Lung (tissue), 12 donors: ENCODE data around the gene RFX8. TPM values are rescaled to one million over a fixed set of nuclear protein-coding genes. Genes with fewer than 3 reads are reported as not detected.

Source experiments
- ATAC-seq: fragments of 200-7000 bp; cut with Tn5 transposase; one replicate; pipeline ENCODE4 v1.9.1; 2020; ENCODE audit warnings: moderate number of reproducible peaks; ENCODE audit not compliant: insufficient read depth, low FRiP score
- DNase-seq, 3 donors: peaks; one replicate each; pipeline ENCODE4 v3.0.0-alpha.2; 2013 to 2017
- H3K27ac ChIP-seq, 2 donors: one replicate each; pipeline ENCODE4 v1.5.1; 2013; ENCODE audit warnings: mild to moderate bottlenecking in 2 of 2, moderate library complexity in 2 of 2, control low read depth in 1 of 2, inconsistent platforms in 1 of 2, low read depth in 1 of 2, low read length in 1 of 2
- H3K27me3 ChIP-seq, 3 donors: one replicate each; pipeline ENCODE4 v1.5.1; 2013; ENCODE audit warnings: low read length in 2 of 3; ENCODE audit not compliant: control insufficient read depth in 3 of 3, insufficient read depth in 3 of 3
- H3K36me3 ChIP-seq, 4 donors: one replicate each; pipeline ENCODE4 v1.5.1; 2013; ENCODE audit warnings: low read length in 4 of 4, mild to moderate bottlenecking in 1 of 4, moderate library complexity in 1 of 4; ENCODE audit not compliant: control insufficient read depth in 4 of 4, insufficient read depth in 4 of 4
- H3K4me1 ChIP-seq, 5 donors: one replicate each; pipeline ENCODE4 v1.5.1; 2013; ENCODE audit warnings: low read length in 5 of 5, mild to moderate bottlenecking in 2 of 5, moderate library complexity in 1 of 5; ENCODE audit not compliant: control insufficient read depth in 5 of 5, insufficient read depth in 5 of 5
- H3K4me3 ChIP-seq: one replicate; pipeline ENCODE4 v1.5.1; 2013; ENCODE audit warnings: mild to moderate bottlenecking, control low read depth, moderate library complexity
- H3K9ac ChIP-seq, 2 donors: one replicate each; pipeline ENCODE4 v1.5.1; 2013; ENCODE audit warnings: low read length in 2 of 2, control low read depth in 1 of 2; ENCODE audit not compliant: insufficient read depth in 1 of 2
- H3K9me3 ChIP-seq, 4 donors: one replicate each; pipeline ENCODE4 v1.5.1; 2013; ENCODE audit warnings: low read length in 3 of 4, mild to moderate bottlenecking in 1 of 4, moderate library complexity in 1 of 4; ENCODE audit not compliant: control insufficient read depth in 4 of 4, insufficient read depth in 3 of 4
- CTCF ChIP-seq: IDR thresholded peaks from 2 replicates; pipeline ENCODE4 v1.5.1; 2012; ENCODE audit warnings: mild to moderate bottlenecking; ENCODE audit errors: control extremely low read depth, extremely low read depth
- WGBS, 2 donors: extraction: QIAGEN DNeasy Blood & Tissue Kit; methylation state at CpG; one replicate each; pipeline ENCODE4 v1.1.7; 2013; 5-methylcytosine and 5-hydroxymethylcytosine counted together
- polyA plus RNA-seq, 2 donors: library from polyadenylated mRNA; stranded (reverse); fragments of 200-250 nt; gene quantifications; one replicate each; pipeline ENCODE4 v1.2.1, GENCODE V29; 2013
- total RNA-seq, 2 donors: library from RNA; depleted of rRNA in 1 of 2; stranded (reverse); fragments of >200 nt in 1 of 2; gene quantifications; one replicate each; pipeline ENCODE4 v1.2.1, GENCODE V29; 2014 to 2021
- donor health status: control.
- donor health status: control.
- donor health status: Bipolar disorder and iron deficiency.
- donor health status: healthy.
- donor health status: DM: yes; HTN: yes; CAD: no.

The RFX8 gene
- total and polyA plus RNA-seq, 4 donors, result 0.11 to 0.88 (median 0.36) TPM

DNA sequence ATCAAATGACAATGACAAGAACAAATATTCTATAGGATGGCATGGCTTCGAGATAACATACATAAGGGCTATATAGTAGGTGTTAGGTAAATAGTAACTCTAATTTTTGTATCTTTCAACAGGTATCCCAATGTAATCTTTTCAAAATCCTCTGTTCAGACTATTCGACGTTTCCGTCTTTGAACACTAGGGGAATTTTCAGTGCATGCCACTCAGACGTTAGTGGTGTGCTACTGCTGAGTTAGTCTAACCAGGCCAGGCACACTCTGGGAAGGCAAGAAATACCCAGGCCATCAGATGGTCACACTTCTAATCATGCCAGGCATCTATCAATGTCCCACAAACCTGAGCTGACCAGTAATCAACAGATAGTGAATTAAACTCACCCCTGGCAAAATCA lies 73.0 kb downstream of the RFX8 start:
- no peak for ATAC-seq
- peaks cover 2 to 14% (median 3%) of the 10 kb centered on the region in 3 donors for H3K27me3 ChIP-seq
- no peak for TF ChIP-seq CTCF
- H3K9me3 ChIP-seq, result peaks cover 0 to 2% (median 0%) of the 10 kb centered on the region in 4 donors
- H3K4me3 ChIP-seq, result no peak overlapping the region
- DNase-seq, result no peak
- WGBS, 2 donors, result 83 to 86% methylated on average over 5 of the region's 5 CpGs
- no peak overlapping the region for H3K27ac ChIP-seq
- no peaks in the 10 kb centered on the region for H3K4me1 ChIP-seq
- no peaks in the 10 kb centered on the region for H3K36me3 ChIP-seq
- no peak overlapping the region for H3K9ac ChIP-seq

DNA sequence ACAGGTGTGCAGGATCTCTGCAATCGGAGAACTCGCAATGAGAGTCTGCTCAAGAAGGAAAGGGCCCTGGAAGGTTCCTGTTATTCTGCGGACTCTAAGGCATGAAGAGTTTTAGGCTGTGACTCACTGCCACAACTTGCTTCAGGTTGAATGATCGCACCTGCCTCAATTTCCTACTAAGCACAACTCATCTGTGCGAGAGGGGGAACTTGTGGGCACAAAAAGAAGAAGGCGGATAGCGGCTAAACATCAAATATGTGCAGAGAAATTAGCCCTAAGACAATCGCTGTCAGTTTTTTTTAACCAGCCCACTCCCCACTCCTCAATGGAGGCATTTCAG lies 73.6 kb downstream of the RFX8 start:
- no peak overlapping the region for H3K27ac ChIP-seq
- ATAC-seq (no peak), DNase-seq (no peak)
- peaks cover 0 to 16% (median 2%) of the 10 kb centered on the region in 3 donors for H3K27me3 ChIP-seq
- H3K4me1 ChIP-seq, result no peaks in the 10 kb centered on the region
- no peak for TF ChIP-seq CTCF
- no peak overlapping the region for H3K9ac ChIP-seq
- 44 to 70% methylated on average over 8 of the region's 8 CpGs for WGBS, 2 donors
- H3K9me3 ChIP-seq, result peaks cover 0 to 2% (median 0%) of the 10 kb centered on the region in 4 donors
- no peak overlapping the region for H3K4me3 ChIP-seq
- H3K36me3 ChIP-seq, result no peaks in the 10 kb centered on the region

DNA sequence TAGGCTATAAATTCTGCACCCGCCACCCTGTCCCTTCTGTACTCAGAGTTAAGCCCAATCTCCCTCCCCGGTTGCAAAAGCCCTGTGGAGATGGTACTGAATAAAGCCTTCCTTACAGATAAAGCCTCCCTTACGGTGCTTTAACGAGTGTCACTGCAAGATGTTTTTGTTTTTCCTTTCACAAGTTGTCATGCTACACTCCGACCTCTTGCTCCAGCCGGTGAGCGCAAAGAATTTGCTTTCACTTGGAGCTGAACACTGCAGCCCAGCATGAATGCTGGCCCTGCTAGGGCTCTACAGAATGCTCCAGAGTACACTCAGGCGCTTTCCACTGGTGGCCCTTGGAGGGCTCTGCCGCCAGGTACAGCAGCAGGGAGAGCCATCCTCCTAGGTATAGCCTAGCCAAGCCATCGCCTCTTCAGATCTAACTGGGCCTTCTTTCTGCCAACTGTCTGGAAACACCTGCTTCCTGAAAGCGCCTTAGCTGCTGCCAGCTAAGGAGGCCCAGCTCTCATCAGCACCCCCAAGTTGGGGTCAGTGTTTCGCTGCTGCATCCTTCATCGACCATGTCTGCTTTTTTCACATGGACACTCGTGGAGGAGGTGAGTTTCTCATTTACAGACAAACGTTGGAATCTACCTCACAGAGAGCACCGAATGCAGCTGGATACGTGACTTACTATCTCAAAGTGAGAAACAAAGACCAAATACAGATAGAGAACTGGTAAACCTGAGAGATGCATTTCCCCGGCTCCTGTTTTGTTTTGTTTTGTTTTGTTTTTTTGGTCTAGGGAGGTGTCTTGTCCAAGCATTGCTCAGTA lies 74.2 kb downstream of the RFX8 start:
- Histone ChIP-seq H3K27me3 (peaks cover 0 to 17% (median 2%) of the 10 kb centered on the region in 3 donors), H3K9me3 (peaks cover 0 to 2% (median 0%) of the 10 kb centered on the region in 4 donors), H3K9ac (no peak overlapping the region), H3K36me3 (no peaks in the 10 kb centered on the region), H3K4me1 (no peaks in the 10 kb centered on the region), H3K4me3 (no peak overlapping the region), H3K27ac (no peak overlapping the region)
- TF ChIP-seq CTCF, result no peak
- 40 to 54% methylated on average over 18 of the region's 18 CpGs for WGBS, 2 donors
- DNase-seq (peak in 2 of 3 donors; percentile 11 to 26), ATAC-seq (no peak)

DNA sequence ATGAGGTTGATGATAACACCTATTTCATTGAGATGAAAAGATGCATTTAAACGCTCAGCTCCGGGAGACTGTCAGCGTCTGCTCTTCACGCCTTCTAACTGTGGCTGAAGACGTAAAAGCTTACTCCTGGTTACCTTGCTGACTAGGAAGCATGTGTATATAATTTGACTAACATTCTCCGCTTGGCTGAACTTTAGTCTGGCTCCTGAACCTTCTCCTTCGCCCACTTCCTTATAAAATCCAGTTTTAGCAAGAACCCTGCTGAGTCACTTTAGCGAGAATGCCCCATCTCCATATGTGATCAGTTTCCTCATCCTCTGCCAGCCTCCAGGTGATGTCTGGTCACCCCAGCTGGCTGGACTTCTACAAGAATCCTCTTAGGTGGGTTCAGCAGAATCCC lies 74.9 kb downstream of the RFX8 start:
- ATAC-seq (no peak), DNase-seq (no peak)
- Histone ChIP-seq H3K9ac (no peak overlapping the region), H3K4me1 (no peaks in the 10 kb centered on the region), H3K4me3 (no peak overlapping the region), H3K27ac (no peak overlapping the region), H3K36me3 (no peaks in the 10 kb centered on the region), H3K9me3 (peaks cover 0 to 2% (median 0%) of the 10 kb centered on the region in 4 donors), H3K27me3 (peaks cover 0 to 17% (median 2%) of the 10 kb centered on the region in 3 donors)
- WGBS, 2 donors, result 64 to 82% methylated on average over 8 of the region's 8 CpGs
- no peak for TF ChIP-seq CTCF
